Adipocyte (in vitro differentiated cells): ENCODE measurements around the gene ECE1.

Experiments used
- DNase-seq: peaks from one replicate; pipeline ENCODE4 v3.0.0-alpha.2; 2015; ENCODE audit warnings: low read depth
- H3K27me3 ChIP-seq: replicated peaks from 2 replicates; pipeline ENCODE4 v1.7.0; 2013; ENCODE audit warnings: mild to moderate bottlenecking, low read length, moderate library complexity; ENCODE audit not compliant: control insufficient read depth, insufficient read depth
- H3K36me3 ChIP-seq: 2 replicates; pipeline ENCODE4 v1.7.0; 2013; ENCODE audit warnings: low read length, mild to moderate bottlenecking, moderate library complexity; ENCODE audit not compliant: control insufficient read depth, insufficient read depth, severe bottlenecking
- H3K4me1 ChIP-seq: 2 replicates; pipeline ENCODE4 v1.7.0; 2013; ENCODE audit warnings: mild to moderate bottlenecking, low read length, moderate library complexity; ENCODE audit not compliant: control insufficient read depth, insufficient read depth
- H3K4me3 ChIP-seq: 2 replicates; pipeline ENCODE4 v1.7.0; 2013; ENCODE audit warnings: mild to moderate bottlenecking, low read length, moderate library complexity
- H3K9ac ChIP-seq: 2 replicates; pipeline ENCODE4 v1.7.0; 2013; ENCODE audit warnings: mild to moderate bottlenecking, low read length, moderate library complexity
- H3K9me3 ChIP-seq: 2 replicates; pipeline ENCODE4 v1.7.0; 2013; ENCODE audit warnings: mild to moderate bottlenecking, low read length, moderate library complexity; ENCODE audit not compliant: control insufficient read depth

Gene ECE1

GRCh38 chr1:21289700-21290545 lies at the start of gene ECE1:
Gene ECE1, minus strand, starts transcription at chr1:21290463. Its CDS starts 49 bp downstream, at chr1:21290414.
- peak within 1 kb of the TSS; percentile 88 for H3K4me3 ChIP-seq
- H3K9ac ChIP-seq: peak within 1 kb of the TSS; percentile 88
- peak; percentile 75 for DNase-seq
- H3K36me3 ChIP-seq: peaks cover 5% of the 10 kb centered on the region
- H3K27me3 ChIP-seq: no peaks in the 10 kb centered on the region
- H3K4me1 ChIP-seq: peaks cover 32% of the 10 kb centered on the region
- no peaks in the 10 kb centered on the region for H3K9me3 ChIP-seq

DNA sequence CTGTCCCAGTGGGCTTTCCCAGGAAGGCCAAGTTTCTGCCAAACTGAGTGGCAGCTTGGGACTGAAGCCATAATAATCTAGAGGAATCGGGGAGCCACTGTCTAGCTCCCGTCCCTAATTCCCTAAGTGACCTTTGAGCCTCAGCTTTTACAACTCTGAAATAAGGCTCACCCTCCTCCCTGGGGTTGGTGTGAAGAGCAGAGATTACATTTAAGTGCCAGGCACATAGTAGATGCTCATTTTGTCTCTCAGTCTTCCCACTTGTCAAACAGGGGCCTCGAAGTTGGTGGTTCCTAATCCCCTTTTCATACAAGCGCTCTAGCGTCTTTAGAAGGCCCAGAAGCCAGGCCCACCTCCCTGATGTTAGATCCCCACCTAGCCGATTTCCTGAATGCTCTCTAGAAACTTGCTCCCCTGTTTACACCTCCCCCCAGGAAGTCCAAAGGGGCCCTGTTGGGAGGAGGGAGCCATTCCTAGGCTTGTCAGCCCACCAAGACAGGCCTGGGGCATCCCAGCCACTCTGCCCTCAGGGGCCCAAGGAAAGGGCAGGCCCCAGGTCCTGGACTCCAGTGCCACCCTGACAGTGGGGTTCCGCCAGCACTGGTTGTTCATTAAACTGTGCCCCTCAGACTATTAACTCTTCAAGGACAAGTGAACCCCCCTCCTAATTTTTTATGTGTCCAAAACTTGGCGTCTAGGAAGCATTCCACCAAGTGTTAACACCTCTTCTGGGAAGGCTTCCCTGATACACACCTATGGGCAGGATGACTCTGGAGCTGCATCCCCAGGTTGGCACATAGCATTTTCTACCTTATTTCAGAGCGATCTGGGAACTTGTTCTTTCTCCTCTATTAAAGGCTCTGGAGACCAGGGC lies 49.3 kb upstream of the ECE1 start:
- Histone ChIP-seq H3K27me3 (no peaks in the 10 kb centered on the region), H3K4me1 (peaks cover 90% of the 10 kb centered on the region), H3K4me3 (no peak overlapping the region), H3K36me3 (no peaks in the 10 kb centered on the region), H3K9me3 (no peaks in the 10 kb centered on the region), H3K9ac (peak overlapping the region; percentile 26)
- no peak for DNase-seq

- Histone ChIP-seq H3K36me3 (no peaks in the 10 kb centered on the region), H3K4me3 (no peak overlapping the region), H3K9ac (peak overlapping the region; percentile 17), H3K27me3 (no peaks in the 10 kb centered on the region), H3K9me3 (no peaks in the 10 kb centered on the region), H3K4me1 (peaks cover 94% of the 10 kb centered on the region)
- DNase-seq: no peak
Measured at GRCh38 chr1:21338573-21339355, 48.5 kb upstream of the ECE1 start.

DNA sequence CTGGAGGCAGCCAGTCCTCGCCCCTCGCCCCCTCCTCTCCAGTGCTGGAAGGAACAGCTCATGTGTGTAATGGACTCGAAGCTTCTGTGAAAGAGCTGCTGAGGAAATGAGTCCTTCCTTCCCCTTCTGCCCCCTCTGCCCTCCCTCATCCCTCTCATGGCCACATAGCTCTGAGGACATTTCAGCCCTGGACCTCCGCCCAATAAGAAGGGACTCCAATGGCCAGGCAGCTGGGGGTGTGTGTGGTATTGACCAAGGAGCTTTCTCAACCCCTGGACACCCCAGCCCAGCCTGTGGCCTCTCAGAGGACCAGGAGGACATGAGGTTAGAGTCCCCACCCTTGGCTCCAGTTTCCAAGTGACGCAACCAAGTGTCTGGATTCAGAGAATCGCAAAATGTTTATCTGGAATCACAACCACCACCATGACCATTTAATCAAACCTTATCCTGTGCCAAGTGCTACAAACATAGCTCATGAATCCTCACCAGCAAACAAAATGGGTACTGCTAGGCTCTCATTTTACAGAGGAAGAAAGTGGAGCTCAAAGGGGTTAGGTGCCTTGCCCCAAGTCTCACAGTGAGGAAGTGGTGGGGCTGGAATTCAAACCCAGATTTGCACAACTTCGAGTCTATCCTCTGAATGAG lies 47.8 kb upstream of the ECE1 start:
- Histone ChIP-seq H3K36me3 (no peaks in the 10 kb centered on the region), H3K27me3 (no peaks in the 10 kb centered on the region), H3K4me1 (peaks cover 87% of the 10 kb centered on the region), H3K9ac (peak overlapping the region; percentile 50), H3K9me3 (no peaks in the 10 kb centered on the region), H3K4me3 (peak overlapping the region; percentile 7)
- DNase-seq: peak; percentile 96

DNA sequence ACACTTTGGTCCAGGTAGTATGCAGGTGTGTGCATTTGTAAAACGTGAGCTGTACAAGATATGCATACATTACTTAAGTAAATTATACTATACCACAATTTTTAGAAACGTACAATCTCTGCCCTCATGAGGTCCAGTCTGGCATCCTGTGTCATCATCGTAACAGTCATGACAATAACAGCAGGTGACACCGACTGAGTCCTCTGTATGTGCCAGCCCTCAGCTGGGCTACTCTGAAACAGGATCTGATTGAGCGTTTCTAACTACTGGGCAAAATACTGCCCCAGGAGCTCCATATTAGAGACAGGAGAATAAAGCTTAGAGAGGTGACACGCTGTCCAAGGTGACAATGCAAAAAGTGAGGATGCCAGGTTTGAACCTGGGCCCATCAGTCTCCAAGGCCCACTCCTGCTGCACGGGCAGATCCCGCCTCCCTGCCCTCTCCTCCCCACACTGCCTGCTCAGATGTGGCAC lies 47.2 kb upstream of the ECE1 start:
- H3K9me3 ChIP-seq: no peaks in the 10 kb centered on the region
- no peak for DNase-seq
- no peaks in the 10 kb centered on the region for H3K27me3 ChIP-seq
- H3K4me1 ChIP-seq: peaks cover 85% of the 10 kb centered on the region
- H3K36me3 ChIP-seq: no peaks in the 10 kb centered on the region
- H3K9ac ChIP-seq: peak overlapping the region; percentile 50
- H3K4me3 ChIP-seq: peak overlapping the region; percentile 7

GRCh38 chr1:21337010-21337437 lies 46.8 kb upstream of the ECE1 start:
- peak overlapping the region; percentile 7 for H3K4me3 ChIP-seq
- H3K9me3 ChIP-seq: no peaks in the 10 kb centered on the region
- H3K9ac ChIP-seq: peak overlapping the region; percentile 32
- H3K4me1 ChIP-seq: peaks cover 83% of the 10 kb centered on the region
- no peaks in the 10 kb centered on the region for H3K27me3 ChIP-seq
- DNase-seq: peak; percentile 68
- H3K36me3 ChIP-seq: no peaks in the 10 kb centered on the region

DNA sequence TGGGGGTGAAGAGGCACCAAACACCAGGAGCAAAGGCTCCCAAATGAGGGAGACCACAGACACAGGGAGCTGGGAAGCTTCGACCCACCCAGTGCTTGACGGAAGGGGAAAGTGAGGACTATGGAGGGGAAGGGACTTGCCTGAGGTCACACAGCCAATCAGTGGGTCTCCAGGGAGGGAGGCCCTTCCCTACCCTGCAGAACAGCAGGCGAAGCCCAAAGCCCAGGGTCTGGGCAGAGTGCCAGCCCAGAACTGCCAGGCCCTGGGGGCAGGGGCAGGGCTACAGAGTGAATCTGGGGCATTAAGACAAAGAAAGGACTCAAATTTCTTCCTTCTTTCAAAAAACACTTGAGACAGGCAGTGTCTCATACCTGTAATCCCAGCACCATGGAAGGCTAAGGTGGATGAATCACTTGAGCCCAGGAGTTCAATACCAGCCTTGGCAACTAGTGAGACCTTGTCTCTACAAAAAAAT lies 45.5 kb upstream of the ECE1 start:
- H3K9ac ChIP-seq: peak overlapping the region; percentile 43
- peak; percentile 60 for DNase-seq
- H3K36me3 ChIP-seq: no peaks in the 10 kb centered on the region
- H3K27me3 ChIP-seq: no peaks in the 10 kb centered on the region
- H3K9me3 ChIP-seq: no peaks in the 10 kb centered on the region
- H3K4me1 ChIP-seq: peaks cover 79% of the 10 kb centered on the region
- no peak overlapping the region for H3K4me3 ChIP-seq

- Histone ChIP-seq H3K27me3 (no peaks in the 10 kb centered on the region), H3K4me1 (peaks cover 75% of the 10 kb centered on the region), H3K4me3 (peak overlapping the region; percentile 57), H3K9ac (peak overlapping the region; percentile 75), H3K9me3 (no peaks in the 10 kb centered on the region), H3K36me3 (no peaks in the 10 kb centered on the region)
- no peak for DNase-seq
Measured at GRCh38 chr1:21335088-21335691, 44.9 kb upstream of the ECE1 start.

- Histone ChIP-seq H3K27me3 (no peaks in the 10 kb centered on the region), H3K4me3 (peak overlapping the region; percentile 57), H3K9me3 (no peaks in the 10 kb centered on the region), H3K36me3 (no peaks in the 10 kb centered on the region), H3K9ac (peak overlapping the region; percentile 75), H3K4me1 (peaks cover 67% of the 10 kb centered on the region)
- peak; percentile 85 for DNase-seq
Measured at GRCh38 chr1:21334214-21335087, 44.2 kb upstream of the ECE1 start.
